NCI-H2081 treated with DMSO at 0.1 percent for 48 hours (cell line): Measurements from ENCODE around the gene WDR64.
"Not testable (repeated sequence)": the region's sequence is repeated elsewhere in the genome, so short reads cannot be mapped to it uniquely, and the experiment has no call there.

Experiments used
- DNase-seq: peaks from one replicate; lab custom pipeline; 2025; lab: John Stamatoyannopoulos, UW

Gene WDR64

DNA sequence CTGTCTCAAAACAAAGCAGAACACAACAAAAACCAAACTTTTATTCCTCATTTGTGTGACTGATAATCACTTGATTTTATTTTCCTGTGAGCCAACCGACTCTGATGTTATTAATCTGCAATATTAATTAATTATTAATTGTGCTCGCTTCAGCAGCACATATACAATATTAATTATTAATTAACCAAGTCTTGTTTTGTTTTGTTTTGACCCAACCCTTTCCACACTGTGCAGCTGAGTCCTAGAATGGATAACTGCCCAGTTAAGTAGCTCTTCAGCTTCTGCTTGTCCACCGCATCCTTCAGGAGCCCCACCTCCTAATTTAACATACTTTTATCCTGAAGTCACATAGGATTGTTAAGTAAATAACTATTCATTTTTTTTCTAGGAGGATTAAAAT lies 148.6 kb downstream of the WDR64 start:
- DNase-seq, result no peak

DNA sequence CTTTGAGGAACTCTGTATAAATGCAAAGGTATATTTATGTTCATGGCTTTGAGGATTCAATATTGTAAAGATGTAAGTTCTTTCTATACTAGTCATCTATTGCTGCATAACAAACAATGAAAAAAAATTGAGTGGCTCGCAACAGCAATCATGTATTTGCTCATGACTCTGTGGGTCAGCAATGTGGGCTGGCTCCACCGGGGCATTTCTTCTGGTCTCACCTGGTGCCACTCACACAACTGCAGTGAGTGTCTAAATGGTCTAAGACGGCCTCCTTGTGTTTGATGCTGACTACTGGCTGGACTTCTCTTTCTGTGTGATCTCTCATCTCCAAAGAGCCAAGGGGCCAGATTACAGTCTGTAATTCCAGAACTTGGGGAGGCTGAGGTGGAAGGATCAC lies 150.8 kb downstream of the WDR64 start:
- DNase-seq, result no peak

DNA sequence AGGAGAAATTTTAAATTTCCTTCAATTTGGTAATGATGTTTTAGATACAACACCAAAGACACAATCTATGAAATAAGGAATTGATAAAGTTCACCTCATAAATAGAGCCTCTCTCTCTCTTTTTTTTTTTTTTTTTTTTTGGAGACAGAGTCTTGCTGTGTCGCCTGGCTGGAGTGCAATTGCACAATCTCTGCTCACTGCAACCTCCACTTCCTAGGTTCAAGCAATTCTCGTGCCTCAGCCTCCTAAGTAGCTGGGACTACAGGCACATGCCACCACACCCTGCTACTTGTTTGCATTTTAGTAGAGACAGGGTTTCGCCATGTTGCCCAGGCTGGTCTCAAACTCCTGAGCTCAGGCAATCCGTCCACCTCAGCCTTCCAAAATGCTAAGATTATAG lies 152.6 kb downstream of the WDR64 start:
- not testable (repeated sequence) for DNase-seq

DNA sequence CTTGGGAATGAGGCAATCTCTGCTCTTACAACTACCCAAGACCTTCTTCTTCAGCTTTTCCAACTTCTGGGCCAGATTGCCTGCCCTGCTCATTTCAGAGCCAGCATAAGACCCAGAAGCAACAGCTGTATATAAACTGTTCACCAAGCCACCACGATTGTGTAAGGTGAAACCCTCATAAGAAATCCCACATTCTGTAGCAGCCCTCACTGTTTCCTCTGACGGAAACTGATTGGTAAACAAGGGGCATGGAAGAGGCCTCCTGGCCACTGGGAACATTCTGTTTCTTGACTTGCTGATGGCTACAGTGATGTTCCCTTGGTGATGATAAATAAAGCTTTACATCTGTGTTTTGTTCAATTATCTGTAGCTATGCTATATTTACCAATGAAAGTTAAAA lies 156.2 kb downstream of the WDR64 start:
- no peak for DNase-seq

DNA sequence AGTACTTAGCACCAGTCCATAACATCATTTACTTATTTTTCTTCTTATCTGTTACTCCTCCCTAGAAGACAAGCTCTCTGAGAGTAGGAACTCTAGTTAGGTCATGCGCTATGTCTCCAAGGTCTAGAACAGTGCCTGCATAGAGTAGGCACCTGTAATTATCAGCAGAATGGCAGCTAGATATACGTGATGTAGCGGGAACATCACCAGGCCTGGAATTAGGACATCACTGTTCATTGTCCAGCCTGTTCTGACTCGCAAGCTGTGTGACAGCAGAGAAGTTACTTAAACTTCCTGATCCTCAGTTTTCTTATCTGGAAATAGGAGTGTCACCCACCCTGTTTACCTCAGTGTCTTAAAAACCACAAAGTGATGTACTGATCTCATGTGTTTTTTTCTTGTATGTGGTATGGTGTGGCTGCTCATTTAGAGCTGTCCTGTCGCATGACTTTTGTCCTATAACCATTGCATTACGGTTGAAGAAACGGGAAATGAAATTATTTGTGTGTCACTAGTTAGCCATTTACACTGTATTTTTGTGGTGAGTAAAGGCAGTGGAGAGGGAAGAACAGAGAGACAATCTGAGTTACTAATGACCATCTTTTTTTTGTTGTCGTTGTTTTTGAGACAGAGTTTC lies 158.8 kb downstream of the WDR64 start:
- no peak for DNase-seq

GRCh38 chr1:241813768-241814320 lies 161.8 kb downstream of the WDR64 start:
- DNase-seq, result no peak

DNA sequence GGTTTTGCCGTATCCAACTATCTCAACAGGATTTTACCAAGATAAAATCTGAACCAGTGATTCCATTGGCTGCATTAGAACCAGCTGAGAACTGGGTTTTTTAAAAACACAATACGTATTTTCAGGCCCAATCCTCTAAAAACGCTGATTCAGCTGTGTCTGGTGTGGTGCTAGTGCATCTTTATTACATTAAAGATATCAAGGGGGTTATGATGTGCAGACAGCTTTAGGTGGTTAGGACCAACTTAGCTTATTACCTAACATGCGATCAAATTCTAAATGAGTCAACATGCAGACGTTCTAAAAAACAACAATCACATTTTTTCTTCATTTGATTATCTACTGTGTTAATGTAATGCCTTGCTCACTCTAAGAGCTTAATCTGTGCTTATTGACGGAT lies 163.9 kb downstream of the WDR64 start:
- DNase-seq, result no peak

GRCh38 chr1:241817331-241817792 lies 165.3 kb downstream of the WDR64 start:
- DNase-seq, result no peak

DNA sequence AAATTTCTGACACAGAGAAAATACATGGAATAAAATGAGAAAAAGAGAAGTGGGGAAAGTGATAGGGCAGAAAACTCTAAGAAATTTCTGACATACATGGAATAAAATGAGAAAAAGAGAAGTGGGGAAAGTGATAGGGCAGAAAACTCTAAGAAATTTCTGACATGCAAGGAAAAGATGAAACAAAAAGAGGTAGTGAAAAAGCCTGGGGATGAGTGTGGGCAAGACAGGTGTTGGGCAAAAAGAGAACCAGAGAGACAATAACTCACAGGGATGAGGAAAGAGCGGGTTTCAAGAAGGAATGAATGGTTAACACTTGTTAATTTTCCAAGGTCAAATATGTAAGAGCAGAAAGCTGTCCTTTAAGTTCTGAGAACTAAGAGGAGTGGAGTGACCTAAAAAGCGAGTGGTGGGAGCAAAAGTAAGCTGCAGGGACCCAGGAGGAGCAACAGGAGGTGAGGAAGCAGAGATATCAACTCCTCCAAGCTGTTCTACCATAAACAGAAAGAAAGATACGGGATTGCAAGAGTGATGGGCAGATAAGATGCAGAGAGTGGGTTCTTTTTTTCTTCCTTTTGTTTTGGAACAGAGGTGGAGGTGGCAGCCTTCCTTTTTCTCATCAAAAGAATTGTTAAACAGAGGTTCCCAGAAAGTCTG lies 166.0 kb downstream of the WDR64 start:
- no peak for DNase-seq

- DNase-seq, result no peak
Measured at GRCh38 chr1:241819340-241819866, 167.3 kb downstream of the WDR64 start.

- no peak for DNase-seq
Measured at GRCh38 chr1:241821363-241821762, 169.3 kb downstream of the WDR64 start.

DNA sequence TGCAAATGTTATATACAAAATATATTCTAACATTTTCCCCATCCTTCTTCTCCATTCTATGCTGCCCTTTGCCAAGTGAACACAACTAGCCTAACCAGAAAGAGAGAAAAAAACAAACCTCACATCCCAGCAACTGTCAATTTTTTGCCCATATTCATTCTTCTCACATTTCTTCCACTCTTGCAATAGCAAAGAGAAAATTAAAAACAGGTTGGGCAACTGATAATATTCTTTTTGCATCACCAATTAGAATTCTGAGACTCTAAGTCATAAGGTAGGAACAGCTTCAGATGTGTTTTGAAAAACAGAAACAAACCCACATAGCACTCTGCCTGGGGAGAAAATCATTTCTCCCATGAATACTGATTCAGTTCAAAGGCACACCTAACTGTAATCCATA lies 170.8 kb downstream of the WDR64 start:
- DNase-seq, result no peak

DNA sequence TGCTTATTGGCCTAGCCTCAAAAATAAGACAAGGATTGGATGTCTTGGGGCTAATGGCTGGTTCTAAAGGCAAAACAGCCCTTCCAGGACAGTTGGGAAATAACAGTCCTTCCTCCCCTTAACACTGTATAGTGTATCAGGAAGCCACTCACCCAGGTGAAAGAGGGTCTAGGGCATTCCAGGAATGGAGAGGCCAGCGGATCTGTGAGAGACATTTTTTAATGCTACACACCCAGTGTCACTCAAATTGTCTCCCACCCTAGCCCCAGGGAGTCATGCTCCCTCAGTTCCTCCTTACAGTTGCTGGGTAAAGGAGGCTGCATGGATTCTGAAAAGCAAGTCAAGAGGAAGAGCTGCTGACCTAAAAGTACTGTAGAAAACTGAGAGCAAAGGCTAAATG lies 171.8 kb downstream of the WDR64 start:
- DNase-seq, result no peak

- no peak for DNase-seq
Measured at GRCh38 chr1:241825581-241825980, 173.5 kb downstream of the WDR64 start.

DNA sequence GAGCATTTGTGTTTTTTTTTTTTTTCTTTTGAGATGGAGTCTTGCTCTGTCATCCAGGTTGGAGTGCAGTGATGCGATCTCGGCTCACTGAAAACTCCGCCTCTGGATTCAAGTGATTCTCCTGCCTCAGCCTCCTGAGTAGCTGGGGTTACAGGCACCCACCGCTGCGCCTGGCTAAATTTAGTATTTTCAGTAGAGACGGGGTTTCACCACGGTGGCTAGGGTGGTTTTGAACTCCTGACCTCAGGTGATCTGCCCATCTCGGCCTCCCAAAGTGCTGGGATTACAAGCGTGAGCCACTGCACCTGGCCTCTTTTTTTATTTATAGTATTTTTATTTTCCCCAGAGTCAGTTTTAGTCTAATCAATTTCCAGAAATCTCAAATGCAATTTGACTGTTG lies 174.5 kb downstream of the WDR64 start:
- not testable (repeated sequence) for DNase-seq

- no peak for DNase-seq
Measured at GRCh38 chr1:241827264-241827663, 175.2 kb downstream of the WDR64 start.

- DNase-seq, result no peak
Measured at GRCh38 chr1:241828463-241829021, 176.5 kb downstream of the WDR64 start.

- DNase-seq, result no peak
Measured at GRCh38 chr1:241829468-241829867, 177.4 kb downstream of the WDR64 start.

DNA sequence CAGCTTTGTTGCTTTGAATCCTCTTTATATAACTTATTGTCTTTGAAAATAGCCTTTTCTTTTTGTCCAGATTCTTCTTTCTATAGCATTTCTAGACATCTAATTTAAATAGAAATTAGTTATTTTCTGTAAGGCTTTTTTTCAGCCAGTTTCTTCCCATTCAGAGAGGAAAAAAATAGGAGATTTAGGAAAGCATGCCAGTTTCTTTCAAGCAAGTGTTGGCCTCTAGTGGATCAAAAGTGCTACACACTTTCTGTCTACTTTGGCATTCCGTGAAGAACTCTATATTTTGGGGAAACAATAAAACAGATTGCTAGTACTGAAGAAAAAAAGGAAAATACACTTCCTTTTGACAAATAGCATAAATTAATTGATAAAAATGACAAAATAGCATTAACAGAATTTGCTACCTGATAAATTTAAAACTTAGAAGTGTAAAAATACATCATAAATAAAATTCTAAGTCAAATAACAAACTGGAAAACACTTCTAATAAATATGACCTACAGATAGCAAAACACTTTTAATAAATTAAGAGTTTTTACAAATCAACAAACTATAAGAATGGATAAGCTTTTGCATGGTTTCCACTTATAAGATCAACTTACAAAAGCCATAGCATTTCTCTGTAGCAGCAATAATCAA lies 182.8 kb downstream of the WDR64 start:
- no peak for DNase-seq

GRCh38 chr1:241836941-241837340 lies 184.9 kb downstream of the WDR64 start:
- no peak for DNase-seq

DNA sequence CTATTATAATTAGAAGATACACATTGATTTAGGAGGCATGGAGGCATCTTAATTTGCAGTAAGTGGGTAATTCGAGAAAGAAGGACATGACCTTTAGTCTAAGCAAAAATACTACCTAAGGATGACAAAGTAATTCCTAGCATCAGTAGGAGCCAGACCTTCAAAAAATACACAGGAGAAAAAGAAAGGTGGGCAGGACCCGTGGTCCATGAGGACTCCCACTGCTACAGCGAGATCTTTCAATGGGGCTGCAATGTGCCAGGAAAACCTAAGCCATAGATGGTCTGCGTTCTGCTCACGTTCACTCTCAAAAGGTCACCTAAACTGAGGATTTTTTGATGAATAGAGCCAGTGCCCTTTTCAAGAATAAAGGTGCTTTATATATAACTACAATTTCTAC lies 185.3 kb downstream of the WDR64 start:
- DNase-seq, result no peak

GRCh38 chr1:241837901-241838300 lies 185.8 kb downstream of the WDR64 start:
- DNase-seq, result no peak

DNA sequence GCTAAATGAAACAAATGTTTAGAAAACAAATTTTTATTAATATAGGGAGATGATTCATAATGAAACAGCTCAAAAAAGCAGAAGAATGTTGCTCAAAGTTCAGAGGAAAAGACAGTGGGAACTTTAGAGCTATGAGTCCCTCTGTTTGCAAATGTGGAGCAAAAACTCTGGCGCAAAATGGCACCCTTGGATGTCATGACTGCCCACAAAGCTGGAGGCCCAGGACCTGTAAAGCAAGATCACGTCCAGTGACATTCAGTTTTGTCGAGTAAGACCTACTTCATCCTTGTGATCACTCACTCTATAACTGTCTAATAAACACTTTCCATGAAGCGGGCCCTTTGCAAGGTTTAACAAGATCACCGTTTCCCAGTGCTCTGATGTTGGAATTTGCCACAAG lies 186.8 kb downstream of the WDR64 start:
- no peak for DNase-seq
